Measurements from ENCODE around the gene NCKAP5L. TPM values are rescaled to one million over a fixed set of nuclear protein-coding genes. Genes with fewer than 3 reads are reported as not detected.
A peak's percentile ranks its signal among the peaks of the same experiment; 100 is the strongest.

The NCKAP5L gene
- total RNA-seq, 2 donors from 2014 or later: 17.3 to 63.1 TPM

GRCh38 chr12:49809381-49809905 lies 18.8 kb downstream of the NCKAP5L start:
- no peak for DNase-seq (ENCODE audit: low spot score)
- no peaks in the 10 kb centered on the region for H3K36me3 ChIP-seq
- H3K27me3 ChIP-seq (replicated peaks; ENCODE audit: insufficient read depth): no peaks in the 10 kb centered on the region
- intact Hi-C loops (cut with DNase I): no loop called here
- H3K27ac ChIP-seq: peak overlapping the region; percentile 29 to 45
- TF ChIP-seq CTCF (IDR thresholded peaks at IDR 0.05): no peak
- no peak for TF ChIP-seq POLR2AphosphoS5 (IDR thresholded peaks at IDR 0.05)
- no peak for TF ChIP-seq POLR2A (IDR thresholded peaks at IDR 0.05)
- H3K4me1 ChIP-seq (replicated peaks): no peaks in the 10 kb centered on the region
- no peaks in the 10 kb centered on the region for H3K9me3 ChIP-seq
- no peak overlapping the region for H3K4me3 ChIP-seq
- 32% methylated on average over 4 of the region's 4 CpGs for WGBS

GRCh38 chr12:49808686-49809380 lies 19.4 kb downstream of the NCKAP5L start:
- Histone ChIP-seq H3K27me3 (replicated peaks; ENCODE audit: insufficient read depth) (no peaks in the 10 kb centered on the region), H3K4me1 (replicated peaks) (no peaks in the 10 kb centered on the region), H3K36me3 (no peaks in the 10 kb centered on the region), H3K27ac (peak overlapping the region; percentile 29 to 45), H3K4me3 (no peak overlapping the region), H3K9me3 (no peaks in the 10 kb centered on the region)
- DNase-seq (ENCODE audit: low spot score): no peak
- intact Hi-C loops (cut with DNase I): no loop called here
- TF ChIP-seq POLR2A (IDR thresholded peaks at IDR 0.05) (no peak), CTCF (IDR thresholded peaks at IDR 0.05) (no peak), POLR2AphosphoS5 (IDR thresholded peaks at IDR 0.05) (no peak)
- WGBS: 34% methylated on average over 12 of the region's 14 CpGs

- no peak for DNase-seq (ENCODE audit: low spot score)
- WGBS: 83% methylated on average over 12 of the region's 12 CpGs
- no peaks in the 10 kb centered on the region for H3K36me3 ChIP-seq
- peak overlapping the region in 1 of 2 donors; percentile 45 for H3K27ac ChIP-seq
- H3K4me3 ChIP-seq: no peak overlapping the region
- intact Hi-C loops (cut with DNase I): no loop called here
- TF ChIP-seq POLR2A (IDR thresholded peaks at IDR 0.05): no peak
- H3K27me3 ChIP-seq (replicated peaks; ENCODE audit: insufficient read depth): no peaks in the 10 kb centered on the region
- H3K4me1 ChIP-seq (replicated peaks): no peaks in the 10 kb centered on the region
- no peaks in the 10 kb centered on the region for H3K9me3 ChIP-seq
Measured at GRCh38 chr12:49807991-49808580, 20.1 kb downstream of the NCKAP5L start.

GRCh38 chr12:49806877-49807276 lies 21.3 kb downstream of the NCKAP5L start:
- 91% methylated on average over 7 of the region's 7 CpGs for WGBS
- TF ChIP-seq POLR2A (IDR thresholded peaks at IDR 0.05) (no peak), CTCF (IDR thresholded peaks at IDR 0.05) (no peak), POLR2AphosphoS5 (IDR thresholded peaks at IDR 0.05) (no peak)
- intact Hi-C loops (cut with DNase I): no loop called here
- DNase-seq (ENCODE audit: low spot score): no peak
- H3K36me3 ChIP-seq: no peaks in the 10 kb centered on the region
- no peaks in the 10 kb centered on the region for H3K9me3 ChIP-seq
- H3K27me3 ChIP-seq (replicated peaks; ENCODE audit: insufficient read depth): no peaks in the 10 kb centered on the region
- no peaks in the 10 kb centered on the region for H3K4me1 ChIP-seq (replicated peaks)
- no peak overlapping the region for H3K4me3 ChIP-seq
- H3K27ac ChIP-seq: no peak overlapping the region

GRCh38 chr12:49806321-49806813 lies 21.8 kb downstream of the NCKAP5L start:
- Histone ChIP-seq H3K27me3 (replicated peaks; ENCODE audit: insufficient read depth) (no peaks in the 10 kb centered on the region), H3K27ac (no peak overlapping the region), H3K4me1 (replicated peaks) (no peaks in the 10 kb centered on the region), H3K4me3 (no peak overlapping the region), H3K9me3 (no peaks in the 10 kb centered on the region), H3K36me3 (no peaks in the 10 kb centered on the region)
- no peak for DNase-seq (ENCODE audit: low spot score)
- 71% methylated on average over 7 of the region's 7 CpGs for WGBS
- intact Hi-C loops (cut with DNase I): no loop called here
- TF ChIP-seq POLR2AphosphoS5 (IDR thresholded peaks at IDR 0.05) (no peak), CTCF (IDR thresholded peaks at IDR 0.05) (no peak), POLR2A (IDR thresholded peaks at IDR 0.05) (no peak)

Data from prostate gland (tissue), 2 donors.